Psoas muscle (tissue), 8 donors: ENCODE data around the gene EEPD1. TPM values are rescaled to one million over a fixed set of nuclear protein-coding genes. Genes with fewer than 3 reads are reported as not detected.

Experiments
- ATAC-seq, 4 donors: fragments of 200-7000 bp; cut with Tn5 transposase; one replicate each; pipeline ENCODE4 v1.9.1; 2020; ENCODE audit warnings: moderate library complexity in 3 of 4, mild to moderate bottlenecking in 2 of 4
- DNase-seq, 2 donors: peaks; one replicate each; pipeline ENCODE4 v3.0.0-alpha.2; 2020
- H3K27ac ChIP-seq: fragments of 200-600 bp; one replicate; pipeline ENCODE4 v1.8.0; 2022
- H3K27me3 ChIP-seq, 3 donors: fragments of 200-600 bp in 1 of 3; one replicate each; pipeline versions ENCODE4 v1.6.1 to v1.8.0; 2013 to 2022; ENCODE audit warnings: low read length in 2 of 3, mild to moderate bottlenecking in 2 of 3, moderate library complexity in 1 of 3; ENCODE audit not compliant: insufficient read depth in 3 of 3
- H3K36me3 ChIP-seq, 2 donors: fragments of 200-600 bp in 1 of 2; one replicate each; pipeline versions ENCODE4 v1.6.1 to v1.8.0; 2013 to 2022; ENCODE audit warnings: low read depth in 1 of 2, mild to moderate bottlenecking in 1 of 2, moderate library complexity in 1 of 2; ENCODE audit not compliant: insufficient read depth in 1 of 2
- H3K4me1 ChIP-seq: fragments of 200-600 bp; one replicate; pipeline ENCODE4 v1.8.0; 2022
- H3K4me3 ChIP-seq: fragments of 200-600 bp; one replicate; pipeline ENCODE4 v1.8.0; 2022; ENCODE audit warnings: mild to moderate bottlenecking
- H3K9me3 ChIP-seq: fragments of 200-600 bp; one replicate; pipeline ENCODE4 v1.8.0; 2022
- CTCF ChIP-seq: fragments of 200-600 bp; IDR thresholded peaks from one replicate; pipeline ENCODE4 v1.8.0; 2022; ENCODE audit warnings: antibody characterized with exemption
- WGBS, 3 donors: extraction: QIAGEN DNeasy Blood & Tissue Kit; methylation state at CpG; one replicate each; pipeline versions ENCODE4 v1.1.6 to v1.1.7; 2013; 5-methylcytosine and 5-hydroxymethylcytosine counted together
- intact Hi-C, 2 donors: fragments of 100-400 bp; cut with DNase I; formaldehyde crosslinking; loops; one replicate each; pipeline versions ENCODE4 v1.11.0 to v1.14.2; 2022
- polyA plus RNA-seq, 3 donors: library from polyadenylated mRNA; stranded (reverse); fragments of 200-250 nt; gene quantifications; one replicate each; pipeline ENCODE4 v1.2.3, GENCODE V29; 2013
- total RNA-seq, 4 donors: library from RNA; stranded (reverse); fragmentation: NEBNext Ultra II Directional in 2 of 4; extraction: Animal tissue kit (Norgen Biotek cat#: 25700) in 2 of 4; gene quantifications; one replicate each; pipeline versions ENCODE4 v1.2.1 to v1.2.4, GENCODE V29; 2021 to 2023
- donor health status: healthy with polysubstance abuse.
- donor health status: DM: no; HTN: no; CAD: no; lungs with moderate emphysema.
- donor health status: Bipolar disorder and iron deficiency.
- donor health status: healthy.
- donor health status: DM: yes; HTN: yes; CAD: no.
- donor health status: DM: no; HTN: no; CAD: no.
- donor health status: DM: no; HTN: no; CAD: no.
- donor health status: DM: yes; HTN: yes; CAD: no.

Gene EEPD1
- total and polyA plus RNA-seq, 7 donors: 7.3 to 61.2 (median 45.5) TPM

- peak; percentile 60 to 84 for DNase-seq
- Histone ChIP-seq H3K9me3 (no peaks in the 10 kb centered on the region), H3K27ac (peak overlapping the region; percentile 77), H3K4me3 (no peak overlapping the region), H3K4me1 (peaks cover 85% of the 10 kb centered on the region), H3K27me3 (no peaks in the 10 kb centered on the region), H3K36me3 (peaks cover 0 to 6% of the 10 kb centered on the region in 2 donors)
- ATAC-seq: peak; percentile 42 to 58 (median 44)
- TF ChIP-seq CTCF: no peak
- intact Hi-C loops: loop anchor here (5.0 kb wide), 4 partner anchors 41 to 126 kb away; no protein-coding TSS in a partner anchor
- WGBS, 3 donors: 88 to 94% (median 92%) methylated on average over 7 of the region's 7 CpGs
Observed at GRCh38 chr7:36283711-36284130, 130.7 kb downstream of the EEPD1 start.

- Histone ChIP-seq H3K4me1 (peaks cover 85% of the 10 kb centered on the region), H3K9me3 (no peaks in the 10 kb centered on the region), H3K27ac (peak overlapping the region; percentile 77), H3K36me3 (peaks cover 0 to 8% of the 10 kb centered on the region in 2 donors), H3K4me3 (no peak overlapping the region), H3K27me3 (no peaks in the 10 kb centered on the region)
- intact Hi-C loops: loop anchor here (5.0 kb wide), 4 partner anchors 42 to 127 kb away; no protein-coding TSS in a partner anchor
- no peak for DNase-seq
- no peak for TF ChIP-seq CTCF
- WGBS, 3 donors: 84 to 88% (median 86%) methylated on average over 19 of the region's 19 CpGs
- ATAC-seq: no peak
Observed at GRCh38 chr7:36284456-36285090, 131.5 kb downstream of the EEPD1 start.

- TF ChIP-seq CTCF: no peak
- Histone ChIP-seq H3K4me1 (peaks cover 86% of the 10 kb centered on the region), H3K9me3 (no peaks in the 10 kb centered on the region), H3K4me3 (no peak overlapping the region), H3K27ac (peak overlapping the region; percentile 77), H3K36me3 (peaks cover 0 to 8% of the 10 kb centered on the region in 2 donors), H3K27me3 (no peaks in the 10 kb centered on the region)
- 29 to 41% (median 32%) methylated on average over 9 of the region's 9 CpGs for WGBS, 3 donors
- ATAC-seq: peak in 3 of 4 donors; percentile 25 to 56 (median 45)
- intact Hi-C loops: loop anchor here in 1 of 2 donors (5.0 kb wide), 1 partner anchor 128 kb away; no protein-coding TSS in a partner anchor
- DNase-seq: peak in 1 of 2 donors; percentile 65
Observed at GRCh38 chr7:36285276-36285675, 132.2 kb downstream of the EEPD1 start.

GRCh38 chr7:36286226-36286625, 133.2 kb downstream of the EEPD1 start:
- peaks cover 0 to 8% of the 10 kb centered on the region in 2 donors for H3K36me3 ChIP-seq
- DNase-seq: no peak
- peak overlapping the region; percentile 77 for H3K27ac ChIP-seq
- no peaks in the 10 kb centered on the region for H3K27me3 ChIP-seq
- H3K4me3 ChIP-seq: no peak overlapping the region
- H3K9me3 ChIP-seq: no peaks in the 10 kb centered on the region
- 54 to 77% (median 58%) methylated on average over 2 of the region's 2 CpGs for WGBS, 3 donors
- no peak for ATAC-seq
- peaks cover 85% of the 10 kb centered on the region for H3K4me1 ChIP-seq
- TF ChIP-seq CTCF: no peak
- intact Hi-C loops: loop anchor here in 1 of 2 donors (5.0 kb wide), 1 partner anchor 129 kb away; no protein-coding TSS in a partner anchor
